ENCODE results near the gene ATP6V1E1.
"Not testable (repeated sequence)": the region's sequence is repeated elsewhere in the genome, so short reads cannot be mapped to it uniquely, and the experiment has no call there.

Gene ATP6V1E1

DNA sequence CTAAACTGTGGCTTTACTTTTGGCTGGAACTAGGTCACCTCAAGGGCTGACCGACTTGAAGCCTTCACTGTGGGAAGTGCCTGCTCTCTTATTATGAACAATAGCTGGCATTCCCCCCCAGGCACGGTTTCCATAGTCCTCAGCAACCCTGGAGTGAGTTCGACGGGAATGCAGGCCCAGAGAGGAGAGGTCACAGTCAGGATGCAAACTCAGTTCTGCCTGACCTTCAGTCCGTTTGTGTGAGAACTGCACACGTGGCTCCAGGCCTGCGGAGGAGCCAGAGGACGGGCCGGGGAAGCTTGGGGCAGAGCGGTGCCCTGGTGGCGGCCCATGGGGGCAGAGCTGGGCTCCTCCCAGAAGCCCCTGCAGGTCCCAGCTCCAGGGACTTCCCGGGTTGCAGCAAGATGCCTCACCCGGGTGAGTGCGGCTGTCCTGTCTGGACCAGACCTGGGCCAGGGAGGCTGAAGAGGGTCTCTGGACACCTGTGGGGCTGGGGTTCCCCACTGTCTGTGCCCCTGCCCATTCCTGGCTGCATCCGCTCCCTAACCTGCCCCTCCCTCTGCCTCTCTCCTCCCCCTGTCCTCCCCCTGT, 48.0 kb downstream of the ATP6V1E1 start:
- DNase-seq, result no peak

DNA sequence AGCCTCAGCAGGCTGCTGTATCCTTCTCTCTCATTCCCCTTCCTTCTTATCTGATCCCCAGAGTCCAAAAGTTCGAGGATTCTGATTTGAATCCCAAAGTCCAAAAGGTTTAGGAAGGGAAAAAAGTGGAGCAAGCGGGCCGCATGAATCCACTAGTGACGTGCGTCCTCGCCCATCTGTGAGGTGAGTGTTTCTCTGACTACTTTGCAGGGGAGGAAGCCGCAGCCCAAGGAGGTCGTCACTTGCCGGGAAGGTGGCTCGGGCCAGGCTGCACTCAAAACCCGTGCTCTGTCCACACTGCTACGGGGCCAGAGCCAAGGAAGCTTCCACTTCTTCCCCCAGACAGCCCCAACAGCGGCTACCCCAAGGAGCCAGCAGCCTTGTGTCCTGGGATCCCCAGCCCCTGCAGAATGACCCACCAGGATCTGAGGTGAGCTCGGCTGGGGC, 49.0 kb downstream of the ATP6V1E1 start:
- DNase-seq, result no peak

DNA sequence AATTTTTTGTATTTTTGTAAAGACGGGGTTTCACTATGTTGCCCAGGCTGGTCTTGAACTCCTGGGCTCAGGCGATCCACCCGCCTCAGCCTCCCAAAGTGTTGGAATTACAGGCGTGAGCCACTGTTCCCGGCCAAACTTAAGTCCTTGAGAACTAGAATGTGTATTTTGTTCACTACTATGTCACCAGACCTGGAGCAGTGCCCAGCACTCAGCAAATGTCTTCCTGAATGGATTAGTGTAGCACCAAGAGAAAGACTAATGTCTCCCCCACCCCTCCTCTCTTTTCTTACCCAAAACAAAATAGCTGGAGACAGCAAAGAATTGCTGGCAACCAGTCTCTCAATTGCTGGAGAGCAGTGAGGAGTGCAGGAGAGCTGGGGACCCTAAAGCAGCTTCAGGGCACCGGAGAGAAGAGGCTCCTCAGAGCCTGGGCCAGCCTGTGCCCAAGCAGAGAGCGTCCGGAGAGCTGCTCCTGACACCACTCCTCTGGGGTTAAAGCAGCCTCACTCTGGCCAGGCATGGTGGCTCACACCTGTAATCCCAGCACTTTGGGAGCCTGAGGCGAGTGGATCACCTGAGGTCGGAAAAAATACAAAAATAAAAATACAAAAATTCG, 50.3 kb downstream of the ATP6V1E1 start:
- no peak for DNase-seq

DNA sequence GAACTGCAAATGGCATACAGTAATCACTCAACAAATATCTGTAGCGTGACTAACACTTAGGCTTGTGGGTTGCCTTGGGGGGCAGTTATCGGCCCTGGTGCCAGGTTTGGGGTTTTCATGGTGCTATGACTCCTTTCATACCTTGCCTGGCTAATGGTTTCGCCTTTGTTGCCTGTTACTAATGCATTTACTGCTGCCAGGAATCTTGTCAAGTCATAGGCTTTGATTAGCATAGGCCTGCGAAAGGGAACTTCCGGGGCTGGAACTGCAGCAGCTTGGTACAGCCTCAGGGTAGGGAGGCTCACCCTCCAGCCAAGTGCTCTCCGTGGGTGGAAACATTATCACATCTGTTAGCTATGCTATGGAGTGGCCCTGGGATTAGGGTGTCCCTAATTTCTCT, 52.1 kb downstream of the ATP6V1E1 start:
- no peak for DNase-seq

DNA sequence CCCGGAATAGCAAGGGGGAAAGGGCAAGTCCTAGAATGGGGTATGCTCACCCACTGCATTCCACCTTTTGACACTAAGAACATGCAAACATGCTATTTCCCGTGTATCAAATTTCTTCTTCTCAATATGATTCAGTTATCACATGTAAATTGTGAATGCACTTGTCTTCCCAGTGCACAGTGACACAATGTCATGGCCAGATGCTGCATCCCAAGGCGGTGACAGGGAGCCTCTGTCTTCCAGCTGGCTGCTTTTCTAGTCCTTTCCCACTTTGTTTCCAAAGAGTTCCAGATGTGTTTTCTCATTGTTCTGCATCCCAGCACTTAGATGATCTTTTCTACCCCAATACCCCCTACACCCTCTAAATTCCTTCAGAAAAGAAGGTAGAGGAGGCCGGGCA, 52.9 kb downstream of the ATP6V1E1 start:
- no peak for DNase-seq

DNA sequence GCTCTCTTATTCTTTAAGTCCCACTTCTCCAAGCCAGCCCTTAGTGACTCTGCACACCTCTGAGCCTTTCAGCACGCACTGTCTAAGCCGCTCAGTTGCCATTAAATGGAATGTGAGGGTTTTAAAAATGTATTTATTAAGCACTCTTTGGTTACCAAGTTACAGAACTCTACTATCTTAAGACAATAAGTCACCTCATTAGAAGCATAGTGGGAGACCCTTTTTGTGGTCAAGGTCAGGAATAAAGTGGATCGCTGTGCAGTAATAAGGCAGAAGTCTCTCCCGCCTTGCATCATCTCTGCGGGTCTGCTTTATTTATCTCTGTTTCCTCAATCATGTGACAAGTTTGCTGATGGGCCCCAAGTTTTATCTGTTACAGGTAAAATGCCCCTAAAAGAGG, 53.4 kb downstream of the ATP6V1E1 start:
- DNase-seq, result no peak

DNA sequence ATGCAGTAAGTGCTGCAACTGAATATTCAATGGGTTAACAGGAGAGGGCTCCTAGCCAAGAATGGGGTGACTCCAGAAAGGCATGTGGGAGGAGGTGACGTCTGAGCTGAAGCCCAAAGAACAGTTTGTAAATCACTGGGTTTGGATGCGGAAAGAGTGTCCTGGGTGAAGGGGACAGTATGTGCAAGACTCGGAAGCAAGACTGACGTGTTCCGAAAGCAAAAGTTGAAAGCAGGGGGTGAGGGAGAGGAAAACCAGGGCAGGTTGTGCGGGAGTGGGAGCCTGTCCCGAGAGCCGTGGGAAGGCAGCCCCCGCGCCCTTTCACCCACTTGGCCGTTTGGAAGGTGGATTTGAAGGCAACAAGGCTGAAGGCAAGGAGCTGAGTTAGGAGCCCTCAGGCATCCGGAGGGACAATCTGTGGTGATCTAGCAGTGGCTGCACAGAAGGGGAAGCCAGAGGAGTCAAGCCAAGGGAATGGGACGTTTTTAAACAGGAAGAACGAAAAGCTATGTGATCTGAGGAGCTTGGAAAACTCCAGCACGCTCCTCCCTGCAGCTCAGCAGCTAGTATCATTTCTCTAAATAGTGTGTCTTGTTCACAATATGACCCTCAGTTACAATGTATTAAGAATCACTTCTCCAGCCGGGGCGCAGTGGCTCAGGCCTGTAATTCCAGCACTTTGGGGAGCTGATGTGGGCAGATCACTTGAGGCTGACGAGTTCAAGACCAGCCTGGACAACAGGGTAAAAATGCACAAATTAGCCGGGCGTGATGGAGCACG, 57.5 kb downstream of the ATP6V1E1 start:
- no peak for DNase-seq

DNA sequence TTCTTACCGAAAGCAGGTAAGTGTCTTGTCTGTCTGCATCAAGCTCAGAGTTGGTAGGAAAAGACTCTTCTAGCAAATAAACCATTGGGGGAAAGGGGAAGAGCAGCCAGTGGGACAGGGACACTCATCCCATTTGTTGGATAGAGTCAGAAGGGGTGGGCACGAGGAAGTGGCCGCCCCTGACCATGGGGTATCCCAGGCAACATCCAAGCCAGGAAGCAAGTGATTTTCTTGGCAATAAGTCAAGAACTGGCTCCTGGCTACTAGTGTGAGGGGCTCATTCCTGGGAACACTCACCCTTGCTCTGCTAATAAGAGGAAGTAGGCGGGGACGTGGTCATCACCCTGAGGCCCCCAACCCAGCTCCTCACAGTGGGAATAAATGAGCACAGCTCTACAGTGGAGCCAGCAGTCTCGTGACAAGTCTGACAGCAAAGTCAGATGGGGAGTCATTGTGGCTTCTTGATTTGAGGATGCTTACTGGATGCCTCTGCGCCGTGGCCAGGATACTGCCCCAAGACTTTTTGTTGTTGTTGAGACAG, 58.5 kb downstream of the ATP6V1E1 start:
- DNase-seq, result no peak

DNA sequence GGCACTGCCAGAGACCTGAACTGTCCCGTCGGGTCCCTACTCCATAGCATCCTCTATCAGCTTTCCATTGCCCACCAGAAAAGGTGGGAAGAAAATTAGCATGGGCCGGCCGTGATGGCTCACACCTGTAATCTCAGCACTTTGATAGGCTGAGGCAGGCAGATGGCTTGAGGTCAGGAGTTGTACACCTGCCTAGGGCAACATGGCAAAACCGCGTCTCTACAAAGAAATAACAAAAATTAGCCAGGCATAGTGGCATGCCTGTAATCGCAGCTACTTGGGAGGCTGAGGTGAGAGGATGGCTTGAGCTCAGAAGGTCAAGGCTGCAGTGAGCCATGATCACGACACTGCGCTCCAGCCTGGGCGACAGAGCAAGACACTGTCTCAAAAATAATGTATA, 61.8 kb downstream of the ATP6V1E1 start:
- no peak for DNase-seq

DNA sequence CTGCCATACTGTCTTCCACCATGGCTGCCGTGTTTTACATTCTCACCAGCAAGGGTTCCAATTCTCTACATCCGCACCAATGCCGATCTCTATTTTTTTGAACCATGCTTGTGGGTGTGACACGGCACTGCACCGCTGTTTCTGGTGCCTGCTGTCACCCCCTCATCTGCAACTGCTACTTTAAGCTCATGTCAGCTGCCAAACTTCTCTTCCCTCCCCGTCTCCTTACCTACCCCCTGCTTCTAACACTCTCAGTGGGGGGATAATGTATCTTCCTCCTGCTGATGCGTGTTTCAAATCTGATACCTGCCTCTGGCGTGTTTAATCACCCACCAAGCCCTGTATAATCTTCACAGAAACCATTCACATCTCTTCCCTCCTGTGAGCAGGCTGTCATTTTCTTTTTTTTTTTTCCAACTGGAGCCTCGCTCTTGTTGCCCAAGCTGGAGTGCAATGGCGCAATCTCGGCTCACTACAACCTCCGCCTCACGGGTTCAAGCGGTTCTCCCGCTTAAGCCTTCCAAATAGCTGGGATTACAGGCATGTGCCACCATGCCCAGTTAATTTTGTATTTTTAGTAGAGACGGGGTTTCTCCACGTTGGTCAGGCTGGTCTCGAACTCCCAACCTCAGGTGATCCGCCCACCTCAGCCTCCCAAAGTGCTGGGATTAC, 62.4 kb downstream of the ATP6V1E1 start:
- DNase-seq, result not testable (repeated sequence)

DNA sequence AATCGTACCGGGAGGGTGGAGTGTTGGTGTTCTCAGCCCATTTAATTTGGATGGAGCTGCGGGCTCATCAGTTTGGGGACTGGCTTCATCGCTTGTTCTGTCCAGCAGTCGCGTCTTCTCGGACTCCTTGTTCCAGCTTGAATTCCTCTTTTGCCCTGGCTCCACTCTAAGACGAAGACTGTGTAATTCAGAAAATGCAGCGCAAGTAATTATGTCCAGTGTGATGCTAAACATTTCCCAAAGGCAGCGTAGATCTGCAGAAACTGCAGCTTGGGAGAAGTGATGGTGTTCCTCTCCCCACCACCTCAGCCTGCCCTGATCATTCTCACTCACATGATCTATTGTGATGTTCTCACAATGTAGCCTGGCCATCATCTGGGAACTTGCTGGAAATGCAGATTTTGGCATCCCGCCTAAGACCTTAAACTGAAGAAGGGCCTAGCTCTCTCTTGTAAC, 64.6 kb downstream of the ATP6V1E1 start:
- no peak for DNase-seq

DNA sequence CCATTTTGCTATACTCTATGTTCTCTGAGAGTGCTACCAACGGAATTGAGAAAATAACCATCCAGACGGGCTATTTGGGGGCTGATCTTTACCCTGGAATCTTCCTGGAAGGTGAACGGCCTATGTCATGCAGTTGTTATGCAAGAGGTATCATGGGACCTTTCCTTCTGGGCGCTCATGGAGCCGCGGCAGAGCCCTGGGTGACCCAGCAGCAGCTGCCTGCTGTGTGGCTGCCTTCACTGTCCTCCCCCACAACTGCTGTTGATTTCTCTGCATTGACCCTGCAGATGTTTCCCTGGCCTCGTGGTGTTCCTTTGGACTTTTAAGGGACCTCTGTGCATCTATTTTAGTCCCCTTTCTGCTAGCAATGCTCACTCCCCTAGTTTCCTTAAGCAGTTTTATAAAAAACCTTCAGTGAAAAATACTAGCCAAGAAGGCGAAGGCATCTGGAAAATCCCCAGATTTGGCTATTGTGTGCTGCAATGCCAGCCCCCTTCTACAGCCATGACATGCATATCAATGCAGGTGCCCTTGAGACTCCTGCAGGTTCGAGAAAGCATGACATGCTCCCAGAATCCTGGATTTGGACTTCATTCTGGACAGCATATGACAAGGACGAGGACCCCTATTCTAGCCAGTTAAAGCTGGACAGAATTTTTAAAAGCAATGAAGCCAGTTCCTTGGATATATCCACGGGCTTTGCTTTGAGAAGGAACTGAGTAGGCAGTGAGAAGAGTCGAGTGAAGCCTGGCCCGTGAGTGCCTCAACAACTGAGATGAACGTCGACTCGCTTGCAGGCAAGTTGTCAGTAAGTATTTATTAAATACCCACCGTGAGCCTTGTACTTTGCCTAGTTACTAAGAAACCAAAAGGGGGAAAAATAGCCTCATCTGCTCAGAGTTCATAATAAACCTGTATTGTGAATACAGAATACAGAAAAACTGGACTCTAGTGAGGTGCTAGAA, 65.4 kb downstream of the ATP6V1E1 start, which contains the start of gene SLC25A18:
Gene SLC25A18 (plus strand): TSS at position 593 of the 965 bp plus-strand sequence. CDS start 16,447 bp downstream, outside the sequence.
- no peak for DNase-seq

DNA sequence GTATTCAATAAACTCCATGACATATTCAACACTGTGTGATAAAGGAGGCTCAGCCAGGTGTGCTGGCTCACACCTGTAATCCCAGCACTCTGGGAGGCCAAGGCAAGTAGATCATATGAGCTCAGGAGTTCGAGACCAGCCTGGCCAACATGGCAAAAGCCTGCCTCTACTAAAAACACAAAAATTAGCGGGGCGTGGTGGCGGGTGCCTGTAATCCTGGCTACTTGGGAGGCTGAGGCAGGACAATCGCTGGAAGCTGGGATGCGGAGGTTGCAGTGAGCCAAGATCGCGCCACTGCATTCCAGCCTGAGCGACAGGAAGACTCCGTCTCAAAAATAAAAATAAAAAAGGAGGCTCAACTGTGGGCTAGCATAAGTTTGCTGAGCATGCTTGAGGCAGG, 69.4 kb downstream of the ATP6V1E1 start:
- DNase-seq, result no peak

DNA sequence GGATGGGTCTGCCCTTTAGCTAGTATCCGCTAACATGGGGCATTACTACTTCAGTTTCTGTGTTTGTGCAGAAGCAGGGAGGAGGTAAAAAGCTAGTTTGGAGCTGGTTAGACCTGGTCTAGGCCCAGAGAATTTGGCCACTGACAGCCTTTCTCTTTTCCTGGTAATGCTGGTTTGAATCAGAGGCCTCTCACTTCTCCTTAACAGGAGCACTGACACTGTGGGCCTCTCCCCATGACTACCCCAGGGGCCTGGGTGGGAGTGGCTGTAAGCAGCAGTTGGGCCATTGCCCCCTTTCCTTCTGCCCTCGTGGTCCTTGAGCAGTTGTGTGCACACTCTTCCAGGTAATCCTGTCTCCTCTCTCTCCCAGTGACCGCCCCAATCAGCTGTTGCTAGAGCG, 73.7 kb downstream of the ATP6V1E1 start:
- DNase-seq, result no peak

DNA sequence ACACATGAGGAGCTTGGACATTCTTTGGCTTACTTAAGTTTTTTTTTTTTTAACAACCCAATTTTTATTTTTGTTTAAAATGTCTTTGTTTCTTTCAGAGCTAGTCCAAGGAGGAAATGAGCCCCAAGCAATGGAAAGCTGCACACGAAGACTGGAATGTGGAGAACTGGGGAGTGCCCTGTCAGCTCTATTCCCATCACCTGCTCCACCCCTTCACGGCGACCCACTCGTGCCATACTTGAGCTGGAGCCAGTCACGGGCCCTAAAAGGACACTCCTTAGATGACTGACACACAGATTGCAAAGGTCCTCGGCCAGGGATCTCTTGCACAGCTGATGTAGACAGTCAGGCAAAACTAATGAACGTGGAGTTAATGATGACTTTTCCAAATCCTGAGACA, 75.8 kb downstream of the ATP6V1E1 start:
- DNase-seq, result no peak

DNA sequence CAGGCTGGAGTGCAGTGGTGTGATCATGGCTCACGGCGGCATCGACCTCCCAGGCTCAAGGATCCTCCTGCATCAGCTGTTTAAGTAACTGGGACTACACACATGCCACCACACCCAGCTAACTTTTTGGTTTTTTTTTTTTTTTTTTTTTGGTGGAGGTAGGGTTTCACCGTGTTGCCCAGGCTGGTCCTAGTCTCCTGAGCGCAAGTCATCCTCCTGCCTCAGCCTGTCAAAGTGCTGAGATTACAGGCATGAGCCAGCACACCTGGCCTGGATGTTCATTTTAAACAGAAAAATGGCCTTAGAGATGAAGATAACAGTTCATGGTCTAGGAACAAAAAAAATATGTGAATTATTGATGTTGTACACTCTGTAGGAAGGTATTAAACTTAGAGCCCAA, 78.9 kb downstream of the ATP6V1E1 start:
- no peak for DNase-seq

DNA sequence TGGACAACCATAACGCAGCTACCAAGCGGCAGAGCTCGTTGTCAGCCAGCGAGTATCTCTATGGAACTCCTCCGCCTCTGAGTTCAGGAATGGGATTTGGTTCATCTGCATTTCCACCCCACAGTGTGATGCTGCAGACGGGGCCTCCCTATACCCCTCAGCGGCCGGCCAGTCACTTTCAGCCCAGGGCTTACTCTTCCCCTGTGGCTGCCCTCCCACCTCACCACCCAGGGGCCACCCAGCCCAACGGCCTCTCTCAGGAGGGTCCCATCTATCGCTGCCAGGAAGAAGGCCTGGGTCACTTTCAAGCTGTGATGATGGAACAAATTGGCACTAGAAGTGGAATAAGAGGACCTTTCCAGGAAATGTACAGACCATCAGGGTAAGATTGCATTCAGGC, 79.4 kb downstream of the ATP6V1E1 start:
- DNase-seq, result no peak

DNA sequence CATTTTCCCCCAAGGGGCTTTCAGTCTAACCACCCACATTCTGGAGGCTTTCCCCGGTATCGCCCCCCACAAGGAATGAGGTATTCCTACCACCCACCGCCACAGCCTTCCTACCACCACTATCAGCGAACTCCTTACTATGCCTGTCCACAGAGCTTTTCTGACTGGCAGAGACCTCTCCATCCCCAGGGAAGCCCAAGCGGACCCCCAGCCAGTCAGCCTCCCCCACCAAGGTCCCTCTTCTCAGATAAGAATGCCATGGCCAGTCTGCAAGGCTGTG, 79.9 kb downstream of the ATP6V1E1 start:
- DNase-seq, result no peak

DNA sequence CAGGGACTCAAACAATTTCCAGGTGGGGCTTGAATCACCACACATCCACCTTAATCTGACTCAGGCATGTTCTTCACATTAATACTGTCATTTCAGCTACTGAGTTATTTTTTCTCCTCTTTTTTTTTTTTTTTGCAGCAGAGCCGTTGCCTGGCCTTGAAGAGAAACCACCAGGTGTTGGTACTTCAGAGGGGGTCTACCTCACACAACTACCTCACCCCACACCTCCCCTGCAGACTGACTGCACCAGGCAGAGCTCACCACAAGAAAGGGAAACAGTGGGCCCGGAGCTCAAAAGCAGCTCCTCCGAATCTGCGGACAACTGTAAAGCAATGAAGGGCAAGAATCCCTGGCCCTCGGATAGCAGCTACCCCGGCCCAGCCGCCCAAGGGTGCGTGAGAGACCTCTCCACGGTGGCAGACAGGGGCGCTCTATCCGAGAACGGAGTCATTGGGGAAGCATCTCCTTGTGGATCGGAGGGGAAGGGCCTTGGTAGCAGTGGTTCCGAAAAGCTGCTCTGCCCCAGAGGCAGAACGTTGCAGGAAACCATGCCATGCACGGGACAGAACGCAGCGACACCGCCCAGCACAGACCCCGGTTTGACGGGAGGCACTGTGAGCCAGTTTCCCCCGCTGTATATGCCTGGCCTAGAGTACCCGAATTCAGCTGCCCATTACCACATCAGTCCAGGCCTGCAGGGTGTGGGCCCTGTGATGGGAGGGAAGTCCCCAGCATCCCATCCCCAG, 80.4 kb downstream of the ATP6V1E1 start:
- no peak for DNase-seq

DNA sequence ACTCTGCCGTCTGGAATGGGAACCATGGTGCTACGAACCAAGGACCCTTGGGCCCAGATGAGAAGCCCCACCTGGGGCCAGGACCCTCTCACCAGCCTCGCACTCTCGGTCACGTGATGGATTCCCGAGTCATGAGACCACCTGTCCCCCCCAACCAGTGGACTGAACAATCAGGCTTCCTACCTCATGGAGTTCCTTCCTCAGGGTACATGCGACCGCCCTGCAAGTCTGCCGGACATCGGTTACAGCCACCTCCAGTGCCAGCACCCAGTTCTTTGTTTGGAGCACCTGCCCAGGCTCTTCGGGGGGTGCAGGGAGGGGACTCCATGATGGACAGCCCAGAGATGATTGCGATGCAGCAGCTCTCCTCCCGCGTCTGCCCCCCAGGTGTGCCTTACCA, 86.1 kb downstream of the ATP6V1E1 start:
- no peak for DNase-seq
